Kidney capillary endothelial cell (primary cell): Measurements from ENCODE around the gene PLSCR1.

ENCODE experiments used
- DNase-seq: peaks from one replicate; pipeline ENCODE4 v3.0.0-alpha.2; 2018; ENCODE audit warnings: low spot score

Gene PLSCR1, protein sequence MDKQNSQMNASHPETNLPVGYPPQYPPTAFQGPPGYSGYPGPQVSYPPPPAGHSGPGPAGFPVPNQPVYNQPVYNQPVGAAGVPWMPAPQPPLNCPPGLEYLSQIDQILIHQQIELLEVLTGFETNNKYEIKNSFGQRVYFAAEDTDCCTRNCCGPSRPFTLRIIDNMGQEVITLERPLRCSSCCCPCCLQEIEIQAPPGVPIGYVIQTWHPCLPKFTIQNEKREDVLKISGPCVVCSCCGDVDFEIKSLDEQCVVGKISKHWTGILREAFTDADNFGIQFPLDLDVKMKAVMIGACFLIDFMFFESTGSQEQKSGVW

GRCh38 chr3:146544002-146544928 lies at the start of gene PLSCR1:
PLSCR1 (minus strand) TSS chr3:146544607; CDS start chr3:146536552, 8,055 bp downstream.
- DNase-seq: peak; percentile 93

DNA sequence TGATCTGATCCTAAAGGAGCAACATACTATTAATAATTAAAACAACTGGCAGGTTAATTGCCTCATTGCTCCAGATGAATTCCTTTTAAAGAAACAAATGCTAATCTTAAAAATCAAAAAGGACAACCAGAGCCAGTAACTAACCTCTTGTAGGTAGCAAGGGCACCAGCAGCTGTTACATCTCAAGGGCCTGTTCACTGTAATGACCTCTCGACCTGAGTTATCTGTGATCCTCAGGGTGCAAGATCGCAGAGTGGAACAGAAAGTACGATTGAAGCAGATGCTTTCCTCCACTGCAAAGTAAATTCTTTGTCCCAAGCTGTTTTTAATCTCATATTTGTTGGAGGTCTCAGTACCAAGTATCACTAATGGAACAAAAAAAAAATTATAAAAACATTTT lies 49.4 kb upstream of the PLSCR1 start:
- no peak for DNase-seq

GRCh38 chr3:146590521-146590920 lies 46.1 kb upstream of the PLSCR1 start:
- DNase-seq: peak; percentile 7

- DNase-seq: peak; percentile 48
Observed at GRCh38 chr3:146589899-146590508, 45.6 kb upstream of the PLSCR1 start.

DNA sequence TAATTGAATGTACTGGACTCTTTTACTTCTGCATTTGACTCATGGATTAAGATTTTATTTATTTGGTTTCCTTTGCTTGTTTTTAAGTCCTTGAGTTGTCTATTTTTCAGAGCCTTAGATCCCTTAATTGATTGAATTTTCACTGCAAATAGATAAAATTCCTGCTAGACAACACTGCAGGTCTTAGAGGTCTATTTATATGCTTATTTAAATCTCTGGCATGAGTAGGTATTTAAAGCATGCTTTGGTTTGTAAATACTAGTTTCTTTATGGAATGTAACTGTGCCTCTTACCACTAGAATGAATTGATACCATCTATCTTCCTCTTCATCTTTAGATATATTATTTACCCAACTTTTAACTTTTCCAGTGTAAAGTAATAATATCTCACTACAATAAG lies 40.7 kb upstream of the PLSCR1 start:
- no peak for DNase-seq

GRCh38 chr3:146581951-146582467 lies 37.6 kb upstream of the PLSCR1 start:
- DNase-seq: no peak

DNA sequence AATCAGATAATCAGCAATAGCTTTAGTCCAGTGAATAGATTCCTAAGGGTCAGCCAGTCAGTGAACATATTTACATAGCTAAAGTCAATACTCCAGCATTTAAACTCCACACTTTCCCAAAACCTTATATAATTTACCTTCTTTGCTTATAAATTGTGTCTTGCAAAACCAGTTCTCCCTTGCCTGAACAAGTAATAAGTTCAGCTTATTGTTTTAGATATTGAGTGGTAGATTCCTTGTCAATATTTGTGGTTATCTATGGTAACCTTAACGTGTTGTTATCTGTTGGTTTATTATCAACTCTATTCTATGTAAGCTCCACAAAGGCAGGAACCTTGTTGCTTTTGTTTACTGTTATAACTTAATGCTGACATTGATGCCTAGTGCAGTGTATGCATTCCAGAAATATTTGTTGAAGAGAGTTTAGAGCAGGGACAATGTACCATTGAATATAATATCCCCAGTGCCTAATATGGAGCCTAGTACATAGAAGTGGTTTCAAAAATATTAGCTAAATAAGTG lies 36.7 kb upstream of the PLSCR1 start:
- no peak for DNase-seq

GRCh38 chr3:146577662-146578061 lies 33.3 kb upstream of the PLSCR1 start:
- DNase-seq: peak; percentile 42

- DNase-seq: no peak
Observed at GRCh38 chr3:146575636-146576035, 31.2 kb upstream of the PLSCR1 start.

DNA sequence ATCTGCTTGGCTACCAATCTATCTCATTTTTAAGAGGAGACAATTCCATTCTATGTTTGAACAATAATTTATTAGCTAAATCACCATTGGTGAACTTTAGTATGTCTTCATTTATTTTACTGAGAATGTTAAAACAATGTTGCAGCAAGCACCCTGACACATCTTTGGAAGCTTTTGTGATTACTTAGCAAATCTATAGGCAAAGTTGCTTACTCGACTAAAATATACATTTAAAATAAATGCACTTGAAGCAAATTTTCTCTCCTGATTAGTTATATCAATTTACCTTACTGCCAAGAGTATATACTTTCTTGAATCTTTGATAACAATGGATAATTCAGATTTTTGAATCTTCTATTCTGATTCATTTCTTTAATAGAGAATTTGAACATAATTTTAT lies 29.8 kb upstream of the PLSCR1 start:
- DNase-seq: no peak

DNA sequence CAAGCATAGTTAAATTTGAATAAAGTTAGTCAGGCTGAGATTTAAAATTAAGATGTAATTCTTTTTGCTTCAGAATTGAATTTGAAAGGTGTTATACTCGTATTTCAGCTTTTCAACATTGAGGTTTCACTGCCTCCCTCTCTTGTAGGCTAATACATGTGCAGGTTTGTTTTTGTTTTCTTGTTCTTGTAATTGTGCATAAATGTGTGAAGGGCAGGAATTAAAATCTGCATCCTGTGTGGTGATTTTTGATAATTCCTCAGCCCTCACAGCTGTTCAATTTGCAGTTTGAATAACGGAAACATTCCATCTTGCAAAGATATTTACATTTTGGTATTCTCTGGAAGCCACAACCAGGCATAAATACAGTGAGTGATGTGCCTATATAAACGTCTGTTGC lies 24.9 kb upstream of the PLSCR1 start:
- DNase-seq: no peak

DNA sequence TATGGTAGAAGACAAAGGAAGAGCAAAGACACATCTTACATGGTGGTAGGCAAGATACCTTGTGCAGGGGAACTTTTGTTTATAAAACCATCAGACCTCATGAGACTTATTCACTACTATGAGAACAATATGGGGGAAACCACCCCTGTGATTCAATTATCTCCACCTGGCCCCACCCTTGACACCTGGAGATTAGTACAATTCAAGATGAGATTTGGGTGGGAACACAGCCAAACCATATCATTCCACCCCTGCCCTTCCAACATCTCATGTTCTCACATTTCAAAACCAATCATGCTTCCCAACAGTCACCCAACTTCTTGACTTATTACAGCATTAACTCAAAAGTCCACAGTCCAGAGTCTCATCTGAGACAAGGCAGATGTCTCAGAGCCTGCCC lies 21.7 kb upstream of the PLSCR1 start:
- no peak for DNase-seq

GRCh38 chr3:146561879-146562278 lies 17.5 kb upstream of the PLSCR1 start:
- DNase-seq: no peak

GRCh38 chr3:146561463-146561862 lies 17.1 kb upstream of the PLSCR1 start:
- no peak for DNase-seq

DNA sequence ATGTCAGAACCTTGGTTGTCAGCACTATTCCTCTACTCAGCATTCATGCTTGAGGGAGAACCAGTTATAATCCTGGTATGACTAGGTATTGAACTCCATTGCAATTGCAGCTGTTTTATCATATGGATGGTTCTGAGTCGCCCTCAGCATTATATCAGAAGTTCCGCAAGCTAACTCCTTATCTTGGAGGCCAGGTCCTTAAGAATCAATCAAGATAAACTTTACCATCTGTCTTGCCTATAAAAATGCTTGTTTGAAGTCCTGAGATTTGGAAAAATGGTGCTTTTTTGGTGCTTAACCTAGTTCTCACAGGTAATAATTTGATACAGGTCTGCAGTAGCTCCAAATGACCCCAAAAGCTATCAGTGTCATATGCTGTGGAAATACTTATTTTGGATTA lies 16.3 kb upstream of the PLSCR1 start:
- no peak for DNase-seq

GRCh38 chr3:146559388-146559787 lies 15.0 kb upstream of the PLSCR1 start:
- no peak for DNase-seq

DNA sequence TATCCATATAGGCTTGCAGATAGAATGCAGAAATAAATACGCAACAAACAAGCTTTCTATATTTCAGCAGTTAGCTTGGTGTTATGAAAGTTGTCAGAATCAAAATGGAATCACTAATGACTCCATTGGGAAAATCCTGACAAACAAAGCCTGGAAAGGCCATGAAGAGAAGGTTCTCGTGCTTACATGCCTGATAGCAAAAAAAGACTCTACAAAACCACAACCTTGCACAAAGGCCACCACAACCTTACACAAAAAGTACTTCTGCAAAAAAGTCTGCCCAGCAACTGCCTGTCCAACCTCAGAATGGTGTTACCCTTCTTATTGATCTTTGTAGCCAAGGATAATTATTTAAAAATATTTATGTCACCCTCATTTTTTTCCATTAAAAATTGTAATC lies 14.4 kb upstream of the PLSCR1 start:
- DNase-seq: no peak

DNA sequence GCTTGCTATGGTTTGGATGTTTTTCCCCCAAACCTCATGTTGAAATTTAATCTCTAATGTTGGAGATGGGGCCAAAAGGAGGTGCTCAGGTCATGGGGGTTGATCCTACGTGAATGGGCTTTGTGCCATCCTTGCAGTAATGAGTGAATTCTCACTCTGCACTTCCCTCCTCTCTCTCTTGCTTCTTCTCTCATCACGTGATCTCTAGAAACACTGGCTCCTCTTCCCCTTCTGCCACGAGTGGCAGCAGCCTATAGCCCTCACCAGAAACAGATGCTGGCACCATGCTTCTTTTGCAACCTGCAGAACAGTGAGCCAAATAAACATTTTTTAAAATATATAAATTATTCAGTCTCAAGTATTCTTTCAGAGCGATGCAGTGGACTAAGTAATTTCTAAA lies 13.3 kb upstream of the PLSCR1 start:
- no peak for DNase-seq

- DNase-seq: no peak
Observed at GRCh38 chr3:146555311-146555710, 10.9 kb upstream of the PLSCR1 start.

- DNase-seq: no peak
Observed at GRCh38 chr3:146554151-146554760, 9.8 kb upstream of the PLSCR1 start.

- DNase-seq: peak; percentile 7
Observed at GRCh38 chr3:146550743-146551510, 6.5 kb upstream of the PLSCR1 start.
